Activated effector memory CD4-positive, alpha-beta T cell treated with anti-CD3 and anti-CD28 coated beads, Interleukin-2, amount 50 U/mL, for 16 hours (primary cell): ENCODE measurements around the gene PDE1A.

Experiments used
- DNase-seq: peaks from one replicate; pipeline ENCODE4 v3.0.0-alpha.2; 2020

PDE1A gene

DNA sequence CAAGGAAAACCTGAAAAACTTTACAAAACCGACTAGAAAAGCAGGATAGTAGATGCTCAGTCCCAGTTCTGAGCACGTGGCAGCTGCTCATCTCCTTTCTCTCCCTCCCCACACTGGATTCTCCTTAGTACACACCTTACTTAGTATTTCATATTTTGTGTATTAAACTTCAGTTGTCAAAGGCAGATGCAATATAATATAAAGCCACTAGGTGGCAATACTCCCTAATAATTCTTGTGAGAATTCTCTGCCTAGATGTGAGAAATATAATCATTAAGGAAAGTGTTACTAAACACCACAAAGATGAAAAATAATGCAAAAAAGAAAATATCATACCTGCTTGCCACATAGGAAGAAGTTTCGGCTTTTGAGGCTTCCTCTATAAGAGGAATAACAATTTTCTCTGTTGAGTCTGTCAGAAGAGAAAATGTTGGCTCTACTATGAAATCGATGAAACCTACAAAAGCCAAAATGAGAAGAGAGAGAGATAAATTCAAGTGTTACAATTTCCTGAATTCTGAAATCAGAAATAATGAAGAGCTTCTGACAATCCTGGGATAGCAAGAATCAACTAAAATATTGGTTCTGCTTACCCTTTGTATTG lies 240.6 kb downstream of the PDE1A start:
- DNase-seq = no peak

DNA sequence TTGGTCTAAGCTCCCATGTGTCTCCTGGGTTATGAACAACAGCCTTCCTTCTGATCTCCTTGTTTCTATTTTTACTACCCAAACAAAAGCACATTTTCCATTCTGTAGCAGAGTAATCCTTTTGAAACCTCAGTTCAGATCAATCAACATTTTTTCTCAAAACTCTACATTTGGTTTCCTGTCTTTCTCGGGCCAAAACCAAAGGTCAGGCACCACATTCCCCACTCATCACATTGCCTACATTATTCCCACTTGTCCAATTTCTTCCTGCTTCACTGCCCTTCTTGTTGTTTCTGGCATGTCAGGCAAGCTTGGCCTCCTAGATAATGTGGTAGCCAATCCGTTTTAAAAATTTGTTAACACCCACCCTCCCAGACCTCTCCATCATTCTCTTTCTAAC lies 244.4 kb downstream of the PDE1A start:
- DNase-seq = no peak

DNA sequence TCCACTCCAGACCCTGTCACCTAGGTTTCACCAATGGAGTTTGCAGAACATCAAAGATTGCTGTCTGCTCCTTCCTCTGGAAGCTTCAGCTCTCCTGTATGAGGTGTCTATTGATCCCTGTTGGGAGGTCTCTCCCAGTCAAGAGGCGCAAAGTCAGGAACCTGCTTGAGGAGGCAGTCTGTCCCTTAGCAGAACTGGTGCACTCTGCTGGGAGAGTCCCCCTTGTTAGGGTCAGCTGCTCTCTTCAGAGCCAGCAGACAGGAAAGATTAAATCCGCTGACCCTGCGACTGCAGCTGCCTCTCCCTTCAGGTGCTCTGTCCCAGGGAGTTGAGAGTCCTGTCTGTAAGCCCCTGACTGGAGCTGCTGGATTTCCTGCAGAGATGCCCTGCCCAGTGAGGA lies 245.5 kb downstream of the PDE1A start:
- DNase-seq = no peak

DNA sequence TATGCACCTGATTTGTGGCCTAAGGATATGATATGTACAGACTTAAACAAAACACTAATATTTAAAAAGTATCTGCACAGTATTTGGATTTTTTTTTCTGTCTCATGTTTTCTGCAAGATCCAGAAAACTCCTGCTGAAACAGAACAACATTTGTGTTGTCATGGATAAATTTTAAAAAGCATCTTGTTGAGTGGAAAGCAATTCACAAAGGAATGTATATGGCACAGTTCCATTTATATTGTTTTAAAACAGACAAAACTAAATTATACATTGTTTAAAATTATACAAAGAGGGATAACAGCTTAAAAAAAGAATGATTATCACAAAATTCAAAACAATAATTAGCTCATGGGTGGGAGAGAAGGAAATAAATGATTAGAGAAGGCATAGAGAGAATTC lies 247.7 kb downstream of the PDE1A start:
- no peak for DNase-seq

DNA sequence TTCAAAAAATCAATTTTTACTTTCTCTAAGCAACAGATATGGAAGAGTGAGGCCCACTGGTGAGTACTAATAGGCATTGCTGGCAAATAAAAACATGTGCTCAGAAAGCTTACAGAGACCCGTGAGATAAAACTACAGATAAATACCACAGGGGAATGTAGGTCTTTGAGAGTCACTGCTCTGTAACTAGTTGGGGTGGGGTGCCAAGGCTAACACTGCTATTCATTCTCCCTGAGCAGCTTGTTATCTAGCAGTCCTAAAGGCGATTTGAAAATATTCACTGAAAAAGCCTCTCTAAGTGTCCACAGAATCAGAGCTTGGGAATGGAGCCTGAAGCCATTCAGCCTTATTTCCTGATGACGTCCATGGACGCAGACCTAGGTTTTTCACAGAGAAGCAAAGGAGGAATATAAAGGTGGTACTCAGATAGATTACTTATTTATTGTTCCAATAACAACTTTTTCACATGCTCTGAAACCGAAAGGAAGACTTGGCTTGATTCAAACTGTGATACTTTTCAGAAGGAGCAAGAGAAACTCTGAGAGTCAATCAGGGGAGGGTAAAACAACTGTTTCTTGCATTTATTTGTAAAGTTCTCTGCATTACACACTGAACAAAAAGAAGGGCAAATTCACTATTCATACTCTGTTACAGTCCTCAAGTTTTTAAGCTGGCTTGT lies 252.8 kb downstream of the PDE1A start:
- DNase-seq = no peak

DNA sequence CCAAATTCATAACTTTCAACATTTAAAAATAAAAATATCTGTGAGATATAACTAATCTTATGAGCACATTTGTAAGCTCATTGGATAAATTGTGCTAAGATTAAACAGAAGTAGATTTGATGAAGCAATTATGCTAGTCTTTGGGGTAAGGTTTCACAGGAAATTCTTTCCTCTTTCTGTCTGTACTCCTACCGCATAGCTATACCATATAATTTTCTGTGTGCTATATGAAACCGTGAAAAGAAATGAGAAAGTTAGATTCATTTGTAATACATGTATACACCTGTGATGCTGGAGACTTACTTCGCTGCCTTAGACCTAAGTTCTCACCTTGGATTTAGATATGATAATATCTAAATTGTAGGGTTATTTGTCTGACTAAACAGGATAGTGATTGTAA lies 256.5 kb downstream of the PDE1A start:
- DNase-seq = no peak

DNA sequence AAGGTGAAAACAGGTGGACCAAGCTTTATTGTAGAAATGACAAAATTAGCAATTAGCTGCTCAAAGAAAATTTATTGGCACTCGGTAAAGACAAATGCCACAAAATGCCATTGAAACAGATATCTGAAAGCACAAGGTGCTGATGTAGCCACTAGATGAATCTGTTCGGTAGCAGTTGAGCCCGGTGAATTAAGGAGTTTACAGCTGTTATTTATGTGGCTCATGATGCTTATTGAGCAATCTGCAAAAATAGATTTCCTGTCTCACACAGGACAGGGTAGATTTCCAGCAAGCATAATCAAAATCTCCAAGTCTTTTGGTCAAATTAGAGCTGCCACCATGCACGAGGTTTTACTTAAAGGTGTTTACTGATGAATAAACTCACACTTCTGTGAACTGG lies 259.0 kb downstream of the PDE1A start:
- DNase-seq = no peak

DNA sequence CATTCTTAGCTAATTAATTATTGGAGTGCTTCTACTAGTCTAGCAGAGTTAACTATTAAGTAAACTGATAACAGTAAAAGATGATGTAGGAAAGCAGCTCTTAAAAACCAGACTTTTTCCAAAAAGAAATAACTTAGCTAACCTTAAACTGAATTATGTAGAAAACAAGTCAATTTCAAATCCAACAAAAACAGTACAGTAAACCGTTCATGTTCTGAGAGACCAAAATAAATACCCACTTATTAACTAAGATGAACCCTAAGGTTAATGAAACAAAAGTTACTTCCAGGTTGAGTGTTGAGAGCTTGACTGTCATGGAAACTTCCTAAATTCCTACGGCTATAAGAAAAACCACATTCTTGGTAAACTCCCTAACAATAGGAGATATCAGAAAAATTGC lies 260.0 kb downstream of the PDE1A start:
- DNase-seq = no peak

DNA sequence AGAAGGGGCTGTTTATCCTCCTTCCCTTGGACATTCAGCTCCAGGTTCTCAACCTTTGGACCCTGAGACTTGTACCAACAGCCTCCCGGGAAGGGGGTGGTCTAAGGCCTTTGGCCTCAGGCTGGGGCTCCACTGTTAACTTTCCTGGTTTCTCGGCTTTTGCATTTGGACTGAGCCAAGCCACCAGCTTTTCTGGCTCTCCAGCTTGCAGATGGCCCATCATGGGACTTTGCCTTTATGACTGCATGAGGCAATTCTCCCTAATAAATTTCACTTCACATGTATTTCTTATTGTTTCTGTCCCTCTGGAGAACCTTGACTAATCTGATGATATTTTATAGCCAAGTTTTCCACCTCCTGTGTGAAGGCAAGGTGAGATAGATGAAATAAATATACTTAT lies 260.4 kb downstream of the PDE1A start:
- DNase-seq = no peak

DNA sequence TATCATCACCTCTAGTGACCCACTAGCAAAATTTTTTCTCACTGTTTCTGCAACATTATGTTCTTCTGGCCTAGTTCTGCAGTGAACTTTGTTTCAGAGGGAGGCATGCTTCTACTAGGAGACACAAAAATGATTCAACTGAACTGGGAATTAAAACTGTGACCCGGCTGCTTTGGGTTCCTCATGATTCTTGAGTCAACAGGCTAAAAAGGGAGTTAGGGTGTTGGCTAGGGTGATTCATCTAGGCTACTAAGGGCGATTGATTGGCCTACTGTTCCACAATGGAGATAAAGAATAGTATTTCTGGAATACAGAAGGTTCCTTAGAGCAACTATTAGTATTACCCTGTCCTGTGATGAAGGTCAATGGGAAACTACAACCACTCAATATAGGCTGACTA lies 261.6 kb downstream of the PDE1A start:
- no peak for DNase-seq

DNA sequence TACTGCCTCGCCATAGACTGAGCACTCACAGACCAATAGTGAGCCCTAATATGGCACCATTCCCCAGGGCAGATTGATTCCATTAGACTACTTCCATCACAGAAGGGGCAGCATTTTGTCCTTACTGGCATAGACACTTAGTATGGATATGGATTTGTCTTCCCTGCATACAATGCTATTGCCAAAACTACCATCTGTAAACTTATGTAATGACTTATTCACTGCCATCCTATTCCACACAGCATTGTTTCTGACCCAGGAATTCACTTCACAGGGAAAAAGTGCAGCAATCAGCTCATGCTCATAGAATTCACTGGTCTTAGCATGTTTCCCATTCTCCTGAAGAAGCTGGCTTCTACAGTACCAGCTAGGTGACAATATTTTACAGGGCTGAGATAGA lies 262.1 kb downstream of the PDE1A start:
- no peak for DNase-seq

DNA sequence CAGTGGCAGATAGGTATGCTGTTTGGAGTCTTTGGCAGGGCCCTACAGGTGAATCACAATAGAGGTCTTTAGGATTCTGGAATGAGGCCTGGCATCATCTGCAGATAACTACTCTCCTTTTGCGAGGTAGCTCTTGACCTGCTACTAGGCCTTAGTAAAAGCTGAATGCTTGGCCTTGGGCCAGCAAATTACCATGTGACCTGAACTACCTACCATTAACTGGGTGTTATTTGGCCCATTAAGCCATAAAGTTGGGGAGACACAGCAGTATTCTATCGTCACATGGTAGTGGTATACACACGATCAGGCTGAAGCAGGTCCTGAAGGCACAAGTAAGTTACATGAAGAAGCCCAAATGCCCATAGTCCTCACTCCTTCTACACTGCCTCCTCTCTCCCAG lies 263.0 kb downstream of the PDE1A start:
- no peak for DNase-seq

DNA sequence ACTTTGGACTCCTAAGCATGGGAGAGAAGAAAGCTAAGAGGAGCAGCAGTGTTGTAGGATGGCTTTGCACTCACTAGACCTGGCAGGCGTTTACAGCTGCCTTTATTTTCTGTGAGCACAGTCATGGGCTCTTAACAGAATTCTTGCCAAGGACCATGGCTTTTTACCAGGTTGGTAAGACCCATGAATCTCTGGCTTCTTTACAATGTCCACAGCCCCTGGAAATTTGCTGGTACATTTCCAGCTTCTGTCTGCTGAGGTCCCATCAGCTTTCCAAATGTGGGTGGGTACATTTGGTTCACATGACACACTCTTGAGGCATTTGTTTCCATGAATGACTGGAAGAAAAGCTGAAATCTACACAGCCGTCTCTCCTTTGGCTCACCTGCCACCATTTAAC lies 278.5 kb downstream of the PDE1A start:
- DNase-seq = no peak

DNA sequence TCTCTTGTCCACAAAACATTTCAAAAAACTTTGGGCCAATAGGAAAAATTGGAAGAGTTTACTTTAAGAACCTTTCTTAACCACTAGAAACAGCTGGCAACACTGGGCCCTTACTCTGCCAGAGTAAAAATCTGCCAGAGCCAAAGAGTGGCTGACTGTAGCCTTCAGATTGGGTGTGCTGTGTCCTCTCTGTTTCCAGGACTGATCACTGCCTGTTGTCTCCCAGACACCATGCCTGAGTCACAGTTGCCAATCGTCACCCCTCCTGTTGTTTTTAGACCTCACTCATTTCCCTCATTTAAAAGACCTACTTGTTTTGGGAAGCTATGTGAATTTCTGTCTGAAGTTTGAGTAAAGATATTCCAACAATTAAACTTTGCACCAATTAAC lies 282.1 kb downstream of the PDE1A start:
- no peak for DNase-seq

DNA sequence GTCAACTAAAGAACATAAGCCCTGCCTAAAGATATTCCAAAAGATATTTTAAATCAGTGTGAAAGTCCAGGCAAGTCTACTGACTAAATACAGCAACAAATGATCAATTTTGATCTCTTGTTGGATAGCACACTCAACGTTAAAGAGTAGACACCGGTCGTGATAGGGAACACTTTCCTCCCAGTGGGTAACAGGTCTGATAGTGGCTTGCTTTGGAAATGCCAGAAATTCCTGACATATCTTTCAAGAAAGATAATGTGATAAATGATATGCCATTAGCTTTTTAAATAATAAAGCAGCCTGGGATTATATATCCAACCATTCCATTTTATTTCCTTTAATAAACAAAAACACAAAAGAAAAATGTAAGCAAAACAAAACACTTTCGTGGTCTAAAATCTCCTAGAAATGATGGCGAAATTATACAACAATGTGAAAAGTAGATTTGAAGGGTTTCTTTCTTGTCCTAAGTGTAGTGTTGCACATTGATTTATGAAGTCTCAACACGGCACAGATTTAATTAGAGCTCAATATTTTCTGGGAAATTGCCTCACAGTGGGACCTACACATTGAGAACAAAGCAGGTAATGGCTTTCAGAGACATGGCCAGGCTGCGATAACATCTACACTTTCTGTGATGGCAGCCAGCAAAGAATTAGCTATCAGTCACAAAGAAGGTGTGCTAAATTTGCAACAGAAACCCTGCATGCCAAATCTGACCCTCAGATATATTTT lies 282.6 kb downstream of the PDE1A start:
- DNase-seq = no peak

DNA sequence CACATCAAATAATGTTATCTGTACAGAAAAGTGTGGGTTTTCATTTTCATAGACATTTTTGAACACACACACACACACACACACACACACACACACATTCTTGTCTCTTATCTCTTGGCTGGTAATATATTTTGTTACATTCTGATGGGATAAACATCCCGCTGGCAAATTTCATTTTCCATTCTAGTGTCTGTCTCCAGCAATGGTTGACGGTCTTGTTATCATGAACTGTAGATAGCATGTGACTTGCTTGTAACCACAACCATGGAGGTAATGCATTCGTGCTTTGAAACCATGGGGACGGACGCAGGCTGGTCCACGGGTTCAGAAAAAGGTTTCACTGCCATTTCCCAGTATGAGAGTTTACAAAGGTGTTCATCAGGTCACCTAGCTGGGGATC lies 284.8 kb downstream of the PDE1A start:
- DNase-seq = no peak

DNA sequence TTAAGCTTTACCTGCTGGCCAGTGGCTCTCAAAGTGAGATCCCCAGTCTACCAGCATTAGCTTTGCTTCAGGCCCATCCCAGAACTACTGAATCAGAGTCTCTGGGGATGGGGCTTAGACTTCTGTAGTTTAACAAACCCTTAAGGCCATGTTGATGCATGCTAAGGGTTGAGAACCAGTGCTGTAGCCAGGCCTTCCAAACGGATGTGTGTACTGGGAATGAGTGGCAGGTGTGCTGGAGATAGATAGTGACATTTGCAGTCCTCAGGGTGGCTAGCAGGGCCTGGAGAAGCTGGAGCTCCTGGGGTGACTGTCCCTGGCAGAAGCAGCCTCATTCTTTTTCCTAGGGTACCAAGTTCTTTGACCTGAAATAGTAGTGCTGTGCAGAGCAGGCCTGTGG lies 292.6 kb downstream of the PDE1A start:
- no peak for DNase-seq

DNA sequence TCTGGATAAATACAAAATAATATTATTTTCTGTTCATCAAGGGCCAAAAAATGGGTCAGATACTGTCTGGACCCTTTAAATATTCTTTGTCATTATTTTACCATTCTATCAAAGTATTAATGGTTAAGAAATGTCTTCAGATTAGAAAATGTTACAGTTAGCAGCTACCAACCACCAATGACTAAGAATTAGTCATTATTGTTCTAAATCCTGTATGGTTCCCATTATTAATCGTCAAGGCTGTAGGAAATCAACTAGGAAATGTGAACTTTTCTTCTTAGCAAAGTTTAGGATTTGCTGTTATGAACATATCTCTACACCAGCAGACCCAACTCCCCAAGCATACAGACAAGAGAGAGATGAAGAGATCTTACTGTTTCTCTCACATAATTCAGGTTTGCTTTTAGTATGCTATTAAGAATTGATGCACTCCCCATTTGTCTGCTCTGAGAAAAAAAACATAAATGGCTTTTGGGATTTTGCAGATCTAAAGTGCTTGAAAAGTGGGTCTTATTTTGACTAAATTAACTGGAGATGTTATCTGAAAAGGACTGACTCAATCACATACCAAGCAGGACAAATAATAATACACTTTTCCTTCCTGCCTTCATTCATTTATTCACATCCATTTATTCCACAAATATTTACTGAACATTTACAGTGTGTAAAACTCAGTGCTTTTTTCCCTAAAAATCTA lies 293.5 kb downstream of the PDE1A start:
- DNase-seq = no peak

DNA sequence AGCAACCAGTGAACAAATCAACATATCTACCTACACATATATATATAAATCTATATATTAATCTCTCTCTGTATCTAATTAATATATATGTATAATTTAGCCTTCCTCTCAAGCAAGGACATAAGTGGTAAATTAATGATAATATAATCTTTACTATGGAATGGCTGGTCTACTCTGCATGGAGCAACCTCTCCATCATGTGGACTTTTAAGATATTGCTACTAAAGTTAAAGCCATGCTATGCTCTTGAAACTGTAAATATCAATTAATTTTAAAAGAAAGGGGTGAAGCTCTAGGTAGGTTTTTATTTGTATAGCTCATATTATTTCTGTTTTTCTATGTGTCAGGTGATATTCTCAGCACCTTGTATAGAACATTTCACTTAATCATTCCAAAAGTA lies 294.2 kb downstream of the PDE1A start:
- no peak for DNase-seq

DNA sequence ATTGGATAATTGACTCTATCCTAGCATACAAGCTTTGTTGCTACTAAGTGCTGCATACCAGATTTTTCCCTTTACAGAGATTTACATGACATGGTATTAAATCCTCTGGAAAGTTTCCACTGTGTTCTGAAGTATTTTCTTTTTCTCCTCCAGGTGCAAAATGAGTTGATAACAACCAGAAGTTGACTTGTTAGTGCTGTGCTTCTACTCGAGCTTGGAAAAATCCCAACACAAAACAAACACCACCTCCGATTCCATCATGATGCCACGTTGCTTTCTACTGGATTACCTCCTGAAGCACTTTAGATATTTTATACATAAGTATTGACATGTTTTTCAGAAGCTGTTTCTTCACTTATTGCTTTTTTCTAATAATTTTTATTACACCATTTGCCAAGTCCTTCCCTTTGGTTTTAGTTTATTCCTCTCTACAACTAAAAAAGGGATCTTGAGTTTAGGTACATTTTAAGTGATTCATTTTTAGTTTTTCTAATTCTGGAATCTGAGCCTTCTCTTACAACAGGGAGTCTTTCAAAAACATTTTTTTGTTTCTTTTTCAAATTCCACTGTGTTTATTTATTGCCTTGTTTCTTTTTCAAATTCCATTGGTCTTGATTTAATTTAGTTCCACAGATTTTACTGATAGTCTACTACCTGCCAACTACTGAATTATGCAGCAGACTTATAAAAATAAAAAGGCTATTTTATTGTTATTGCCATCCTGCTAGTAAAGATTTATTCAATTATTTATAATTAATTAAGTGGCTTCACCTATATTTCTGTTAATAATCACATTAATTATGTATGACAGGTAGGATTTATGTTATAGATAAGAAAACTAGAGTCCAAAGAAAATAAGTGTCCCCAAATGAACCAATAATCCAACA lies 297.8 kb downstream of the PDE1A start:
- DNase-seq = no peak

DNA sequence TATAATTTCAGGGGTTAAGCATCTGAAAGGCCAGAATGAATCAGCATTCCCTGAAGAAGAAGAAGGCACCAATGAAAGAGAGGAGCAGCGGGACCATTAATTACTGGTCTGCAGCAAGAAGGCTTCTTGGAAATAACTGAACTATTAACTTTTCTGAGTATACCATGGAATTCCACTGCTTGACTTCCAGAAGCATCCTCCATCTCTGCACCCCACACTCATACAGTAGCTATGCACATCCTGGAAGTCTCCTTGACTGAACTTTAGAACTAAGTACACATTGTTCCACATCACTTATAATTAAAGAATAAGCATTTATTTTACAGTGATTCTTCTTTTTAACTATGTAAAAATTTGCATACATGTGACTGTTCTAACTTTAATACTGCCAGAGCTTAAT lies 309.6 kb downstream of the PDE1A start:
- DNase-seq = no peak

DNA sequence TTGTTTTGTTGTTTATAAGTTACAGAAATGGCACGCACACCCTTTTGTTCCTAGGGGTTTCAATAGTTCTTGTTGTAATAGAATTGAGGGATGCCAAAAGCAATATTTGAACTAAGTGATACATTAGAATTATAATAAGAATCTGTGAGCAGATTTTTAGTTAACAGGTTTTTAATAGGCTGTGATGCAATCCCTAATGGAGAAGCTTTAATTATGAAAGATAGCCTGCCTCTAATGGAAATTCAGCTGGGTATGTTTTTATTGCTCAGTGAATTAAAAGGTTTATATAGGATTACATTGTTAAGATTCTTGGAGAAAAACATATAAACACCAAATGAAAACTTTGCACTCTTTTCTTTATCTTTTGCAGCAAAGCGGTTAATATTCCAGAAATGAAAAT lies 310.1 kb downstream of the PDE1A start:
- no peak for DNase-seq

DNA sequence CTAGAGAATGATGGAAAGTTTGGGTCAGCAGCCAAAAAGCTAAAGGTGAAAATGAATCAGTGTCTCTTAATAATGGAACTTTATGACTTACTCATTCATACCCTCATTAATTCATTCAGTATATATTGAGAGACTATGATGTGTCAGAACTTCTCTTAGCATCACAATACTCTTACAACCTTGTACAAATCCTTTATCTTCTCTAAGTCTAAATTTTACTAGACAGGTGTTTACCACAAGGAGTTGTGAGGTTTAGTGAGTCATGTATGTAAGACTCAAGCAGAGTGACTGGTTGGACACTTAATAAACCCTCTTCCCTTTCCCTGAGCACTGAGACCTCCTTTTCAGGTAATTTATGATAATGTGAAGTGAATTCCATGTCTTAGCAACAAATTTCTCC lies 311.6 kb downstream of the PDE1A start:
- DNase-seq = no peak
